Measurements from ENCODE around the gene THRB. TPM values are rescaled to one million over a fixed set of nuclear protein-coding genes. Genes with fewer than 3 reads are reported as not detected.

THRB gene
- total RNA-seq, 4 donors from 2014 or later: 3.7 to 11.3 (median 6.1) TPM

- TF ChIP-seq, protein P1, sequence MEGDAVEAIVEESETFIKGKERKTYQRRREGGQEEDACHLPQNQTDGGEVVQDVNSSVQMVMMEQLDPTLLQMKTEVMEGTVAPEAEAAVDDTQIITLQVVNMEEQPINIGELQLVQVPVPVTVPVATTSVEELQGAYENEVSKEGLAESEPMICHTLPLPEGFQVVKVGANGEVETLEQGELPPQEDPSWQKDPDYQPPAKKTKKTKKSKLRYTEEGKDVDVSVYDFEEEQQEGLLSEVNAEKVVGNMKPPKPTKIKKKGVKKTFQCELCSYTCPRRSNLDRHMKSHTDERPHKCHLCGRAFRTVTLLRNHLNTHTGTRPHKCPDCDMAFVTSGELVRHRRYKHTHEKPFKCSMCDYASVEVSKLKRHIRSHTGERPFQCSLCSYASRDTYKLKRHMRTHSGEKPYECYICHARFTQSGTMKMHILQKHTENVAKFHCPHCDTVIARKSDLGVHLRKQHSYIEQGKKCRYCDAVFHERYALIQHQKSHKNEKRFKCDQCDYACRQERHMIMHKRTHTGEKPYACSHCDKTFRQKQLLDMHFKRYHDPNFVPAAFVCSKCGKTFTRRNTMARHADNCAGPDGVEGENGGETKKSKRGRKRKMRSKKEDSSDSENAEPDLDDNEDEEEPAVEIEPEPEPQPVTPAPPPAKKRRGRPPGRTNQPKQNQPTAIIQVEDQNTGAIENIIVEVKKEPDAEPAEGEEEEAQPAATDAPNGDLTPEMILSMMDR (IDR thresholded peaks at IDR 0.05): no peak
- DNase-seq: no peak
- peaks cover 0 to 40% (median 9%) of the 10 kb centered on the region in 3 donors for H3K4me1 ChIP-seq
- WGBS, 2 donors: 87 to 93% methylated on average over 4 of the region's 4 CpGs
- H3K9me3 ChIP-seq: no peaks in the 10 kb centered on the region
- intact Hi-C loops (cut with DNase I): no loop called here
- H3K4me3 ChIP-seq: no peak overlapping the region
- H3K27ac ChIP-seq: no peak overlapping the region
- no peaks in the 10 kb centered on the region for H3K27me3 ChIP-seq
- H3K36me3 ChIP-seq: no peaks in the 10 kb centered on the region
Observed at GRCh38 chr3:24474862-24475261, 19.8 kb downstream of the THRB start.

GRCh38 chr3:24472358-24472757, 22.3 kb downstream of the THRB start:
- H3K9me3 ChIP-seq: no peaks in the 10 kb centered on the region
- WGBS, 2 donors: 36 to 43% methylated on average over 1 of the region's 1 CpG

DNA sequence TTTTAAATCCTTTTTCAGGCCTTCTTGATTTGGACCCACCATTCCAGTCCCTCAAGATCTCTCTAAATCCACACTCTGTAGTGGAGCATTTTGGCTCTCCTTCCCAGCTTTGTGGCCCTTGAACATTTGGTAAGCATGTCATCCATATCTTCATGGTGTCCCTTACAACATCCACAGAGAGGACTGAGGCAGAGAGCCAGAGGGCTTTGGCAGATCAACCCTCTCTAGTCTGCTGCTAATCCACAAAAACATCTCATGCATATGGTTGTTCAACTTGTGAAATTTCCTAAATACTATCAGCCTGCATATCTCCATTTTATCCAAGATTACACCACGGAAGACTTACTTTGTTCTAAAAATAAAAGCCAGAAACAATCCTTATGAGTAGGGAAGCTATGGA, 23.2 kb downstream of the THRB start:
- no peak for TF ChIP-seq POLR2A (IDR thresholded peaks at IDR 0.05)
- TF ChIP-seq, protein P1 (IDR thresholded peaks at IDR 0.05): no peak
- no peak for DNase-seq
- WGBS, 2 donors: 56 to 75% methylated on average over 1 of the region's 1 CpG

More at GRCh38 chr3:24472358-24472757, 22.3 kb downstream of the THRB start:
- Histone ChIP-seq H3K36me3 (no peaks in the 10 kb centered on the region), H3K27me3 (no peaks in the 10 kb centered on the region), H3K4me3 (no peak overlapping the region), H3K4me1 (peaks cover 0 to 40% (median 9%) of the 10 kb centered on the region in 3 donors), H3K27ac (no peak overlapping the region)
- DNase-seq: no peak
- TF ChIP-seq, protein P1 (IDR thresholded peaks at IDR 0.05): no peak
- TF ChIP-seq POLR2A (IDR thresholded peaks at IDR 0.05): no peak
- intact Hi-C loops (cut with DNase I): no loop called here

DNA sequence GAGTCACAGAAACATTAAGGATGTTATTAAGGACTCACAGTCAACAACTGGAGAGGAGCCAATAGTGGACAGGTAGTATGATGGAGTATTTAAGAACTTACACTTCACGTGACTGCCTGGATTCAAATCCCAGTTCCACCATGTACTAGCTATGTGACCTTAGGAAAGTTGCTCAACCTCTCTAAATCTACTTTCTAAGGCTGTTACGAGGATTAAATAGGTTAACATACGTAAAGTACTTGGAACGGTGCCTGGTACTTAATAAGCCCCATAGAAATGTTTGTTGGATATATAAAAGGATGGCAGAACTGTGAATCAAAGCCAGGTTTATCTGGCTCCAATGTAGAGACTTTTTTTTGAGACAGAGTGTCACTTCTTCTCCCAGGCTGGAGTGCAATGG, 24.4 kb downstream of the THRB start:
- H3K36me3 ChIP-seq: no peaks in the 10 kb centered on the region
- H3K27me3 ChIP-seq: no peaks in the 10 kb centered on the region
- DNase-seq: no peak
- no peaks in the 10 kb centered on the region for H3K9me3 ChIP-seq
- peaks cover 0 to 33% (median 3%) of the 10 kb centered on the region in 3 donors for H3K4me1 ChIP-seq
- H3K4me3 ChIP-seq: no peak overlapping the region
- TF ChIP-seq POLR2A (IDR thresholded peaks at IDR 0.05): no peak
- TF ChIP-seq, protein P1 (IDR thresholded peaks at IDR 0.05): no peak
- WGBS, 2 donors: 42 to 68% methylated on average over 4 of the region's 4 CpGs
- H3K27ac ChIP-seq: no peak overlapping the region
- intact Hi-C loops (cut with DNase I): no loop called here

More for the DNA sequence above, 23.2 kb downstream of the THRB start:
- Histone ChIP-seq H3K36me3 (no peaks in the 10 kb centered on the region), H3K27ac (no peak overlapping the region), H3K9me3 (no peaks in the 10 kb centered on the region), H3K27me3 (no peaks in the 10 kb centered on the region), H3K4me3 (no peak overlapping the region), H3K4me1 (peaks cover 0 to 40% (median 9%) of the 10 kb centered on the region in 3 donors)
- intact Hi-C loops (cut with DNase I): no loop called here

- no peaks in the 10 kb centered on the region for H3K27me3 ChIP-seq
- no peaks in the 10 kb centered on the region for H3K4me1 ChIP-seq
- no peak overlapping the region for H3K27ac ChIP-seq
- intact Hi-C loops (cut with DNase I): no loop called here
- no peaks in the 10 kb centered on the region for H3K36me3 ChIP-seq
- DNase-seq: no peak
- no peak for TF ChIP-seq POLR2A (IDR thresholded peaks at IDR 0.05)
- TF ChIP-seq, protein P1 (IDR thresholded peaks at IDR 0.05): no peak
- 90 to 100% methylated on average over 1 of the region's 1 CpG for whole genome bisulfite sequencing, 2 donors
- no peak overlapping the region for H3K4me3 ChIP-seq
- H3K9me3 ChIP-seq: no peaks in the 10 kb centered on the region
Observed at GRCh38 chr3:24464389-24464788, 30.3 kb downstream of the THRB start.

All from esophagus squamous epithelium (tissue), 5 donors.